Lung (tissue), 12 donors: ENCODE results near the gene ZDBF2. TPM values are rescaled to one million over a fixed set of nuclear protein-coding genes. Genes with fewer than 3 reads are reported as not detected.

Experiments used
- ATAC-seq: fragments of 200-7000 bp; cut with Tn5 transposase; one replicate; pipeline ENCODE4 v1.9.1; 2020; ENCODE audit warnings: moderate number of reproducible peaks; ENCODE audit not compliant: insufficient read depth, low FRiP score
- DNase-seq, 3 donors: peaks; one replicate each; pipeline ENCODE4 v3.0.0-alpha.2; 2013 to 2017
- H3K27ac ChIP-seq, 2 donors: one replicate each; pipeline ENCODE4 v1.5.1; 2013; ENCODE audit warnings: mild to moderate bottlenecking in 2 of 2, moderate library complexity in 2 of 2, control low read depth in 1 of 2, inconsistent platforms in 1 of 2, low read depth in 1 of 2, low read length in 1 of 2
- H3K27me3 ChIP-seq, 3 donors: one replicate each; pipeline ENCODE4 v1.5.1; 2013; ENCODE audit warnings: low read length in 2 of 3; ENCODE audit not compliant: control insufficient read depth in 3 of 3, insufficient read depth in 3 of 3
- H3K36me3 ChIP-seq, 4 donors: one replicate each; pipeline ENCODE4 v1.5.1; 2013; ENCODE audit warnings: low read length in 4 of 4, mild to moderate bottlenecking in 1 of 4, moderate library complexity in 1 of 4; ENCODE audit not compliant: control insufficient read depth in 4 of 4, insufficient read depth in 4 of 4
- H3K4me1 ChIP-seq, 5 donors: one replicate each; pipeline ENCODE4 v1.5.1; 2013; ENCODE audit warnings: low read length in 5 of 5, mild to moderate bottlenecking in 2 of 5, moderate library complexity in 1 of 5; ENCODE audit not compliant: control insufficient read depth in 5 of 5, insufficient read depth in 5 of 5
- H3K4me3 ChIP-seq: one replicate; pipeline ENCODE4 v1.5.1; 2013; ENCODE audit warnings: mild to moderate bottlenecking, control low read depth, moderate library complexity
- H3K9ac ChIP-seq, 2 donors: one replicate each; pipeline ENCODE4 v1.5.1; 2013; ENCODE audit warnings: low read length in 2 of 2, control low read depth in 1 of 2; ENCODE audit not compliant: insufficient read depth in 1 of 2
- H3K9me3 ChIP-seq, 4 donors: one replicate each; pipeline ENCODE4 v1.5.1; 2013; ENCODE audit warnings: low read length in 3 of 4, mild to moderate bottlenecking in 1 of 4, moderate library complexity in 1 of 4; ENCODE audit not compliant: control insufficient read depth in 4 of 4, insufficient read depth in 3 of 4
- CTCF ChIP-seq: IDR thresholded peaks from 2 replicates; pipeline ENCODE4 v1.5.1; 2012; ENCODE audit warnings: mild to moderate bottlenecking; ENCODE audit errors: control extremely low read depth, extremely low read depth
- WGBS, 2 donors: extraction: QIAGEN DNeasy Blood & Tissue Kit; methylation state at CpG; one replicate each; pipeline ENCODE4 v1.1.7; 2013; 5-methylcytosine and 5-hydroxymethylcytosine counted together
- polyA plus RNA-seq, 2 donors: library from polyadenylated mRNA; stranded (reverse); fragments of 200-250 nt; gene quantifications; one replicate each; pipeline ENCODE4 v1.2.1, GENCODE V29; 2013
- total RNA-seq, 2 donors: library from RNA; depleted of rRNA in 1 of 2; stranded (reverse); fragments of >200 nt in 1 of 2; gene quantifications; one replicate each; pipeline ENCODE4 v1.2.1, GENCODE V29; 2014 to 2021
- donor health status: control.
- donor health status: control.
- donor health status: Bipolar disorder and iron deficiency.
- donor health status: healthy.
- donor health status: DM: yes; HTN: yes; CAD: no.

ZDBF2 gene
- total and polyA plus RNA-seq, 4 donors, result 1.0 to 13.7 (median 3.7) TPM

- H3K9me3 ChIP-seq, result no peaks in the 10 kb centered on the region
- WGBS, 2 donors, result 58 to 71% methylated on average over 2 of the region's 2 CpGs
Measured at GRCh38 chr2:206230060-206230762, 44.3 kb upstream of the ZDBF2 start.

GRCh38 chr2:206231669-206232286 is 42.7 kb upstream of the ZDBF2 start:
- Histone ChIP-seq H3K9ac (no peak overlapping the region), H3K9me3 (peaks cover 0 to 2% (median 0%) of the 10 kb centered on the region in 4 donors), H3K36me3 (no peaks in the 10 kb centered on the region), H3K4me1 (no peaks in the 10 kb centered on the region), H3K4me3 (no peak overlapping the region), H3K27me3 (no peaks in the 10 kb centered on the region), H3K27ac (no peak overlapping the region)
- DNase-seq, result no peak
- WGBS, 2 donors, result 91 to 92% methylated on average over 6 of the region's 6 CpGs
- no peak for ATAC-seq
- TF ChIP-seq CTCF, result no peak

More at GRCh38 chr2:206230060-206230762, 44.3 kb upstream of the ZDBF2 start:
- H3K36me3 ChIP-seq, result no peaks in the 10 kb centered on the region
- no peak for TF ChIP-seq CTCF
- no peak overlapping the region for H3K9ac ChIP-seq
- ATAC-seq, result no peak
- no peak for DNase-seq
- H3K4me1 ChIP-seq, result no peaks in the 10 kb centered on the region
- H3K4me3 ChIP-seq, result no peak overlapping the region
- no peak overlapping the region for H3K27ac ChIP-seq
- H3K27me3 ChIP-seq, result no peaks in the 10 kb centered on the region

- Histone ChIP-seq H3K36me3 (no peaks in the 10 kb centered on the region), H3K27ac (no peak overlapping the region), H3K9me3 (peaks cover 0 to 2% (median 0%) of the 10 kb centered on the region in 4 donors), H3K4me1 (no peaks in the 10 kb centered on the region), H3K9ac (no peak overlapping the region), H3K4me3 (no peak overlapping the region), H3K27me3 (no peaks in the 10 kb centered on the region)
- 60 to 72% methylated on average over 7 of the region's 7 CpGs for WGBS, 2 donors
- TF ChIP-seq CTCF, result no peak
- no peak for ATAC-seq
- no peak for DNase-seq
Measured at GRCh38 chr2:206232287-206233035, 42.0 kb upstream of the ZDBF2 start.
